Lower leg skin (tissue), 4 donors: ENCODE measurements around the gene MRPL34. TPM values are rescaled to one million over a fixed set of nuclear protein-coding genes. Genes with fewer than 3 reads are reported as not detected.

Source experiments
- DNase-seq, 2 donors: peaks; one replicate each; pipeline ENCODE4 v3.0.0-alpha.2; 2019; ENCODE audit warnings: low spot score in 2 of 2
- H3K4me3 ChIP-seq: fragments of 200-600 bp; sonication (generic); 2 replicates; pipeline ENCODE4 v1.5.1; 2017; ENCODE audit warnings: mild to moderate bottlenecking, low read depth; ENCODE audit not compliant: poor library complexity, severe bottlenecking
- POLR2A ChIP-seq, 2 donors: fragments of 450-650 bp; IDR thresholded peaks; one replicate each; pipeline ENCODE4 v1.6.1; 2016 to 2017; ENCODE audit warnings: antibody characterized with exemption in 2 of 2, mild to moderate bottlenecking in 1 of 2, moderate library complexity in 1 of 2
- WGBS, 2 donors: methylation state at CpG; one replicate each; pipeline ENCODE4 v1.1.5; 2018; 5-methylcytosine and 5-hydroxymethylcytosine counted together
- intact Hi-C: fragments of 100-400 bp; cut with DNase I; formaldehyde crosslinking; loops from one replicate; pipeline ENCODE4 v1.15.0; 2023; ENCODE audit warnings: low total_unique reads
- total RNA-seq, 4 donors: library from RNA; depleted of rRNA; stranded (reverse); fragments of >200 nt; gene quantifications; one replicate each; pipeline ENCODE4 v1.1.0, GENCODE V29; 2016
- TF ChIP-seq, protein P1 (sequence below), 3 donors: fragments of 450-650 bp; IDR thresholded peaks; one replicate each; pipeline ENCODE4 v1.5.1; 2016; ENCODE audit warnings: antibody characterized with exemption in 3 of 3, mild to moderate bottlenecking in 3 of 3, moderate library complexity in 2 of 3

MRPL34 gene
- total RNA-seq, 4 donors from 2014 or later = 88.4 to 228 (median 131) TPM

DNA sequence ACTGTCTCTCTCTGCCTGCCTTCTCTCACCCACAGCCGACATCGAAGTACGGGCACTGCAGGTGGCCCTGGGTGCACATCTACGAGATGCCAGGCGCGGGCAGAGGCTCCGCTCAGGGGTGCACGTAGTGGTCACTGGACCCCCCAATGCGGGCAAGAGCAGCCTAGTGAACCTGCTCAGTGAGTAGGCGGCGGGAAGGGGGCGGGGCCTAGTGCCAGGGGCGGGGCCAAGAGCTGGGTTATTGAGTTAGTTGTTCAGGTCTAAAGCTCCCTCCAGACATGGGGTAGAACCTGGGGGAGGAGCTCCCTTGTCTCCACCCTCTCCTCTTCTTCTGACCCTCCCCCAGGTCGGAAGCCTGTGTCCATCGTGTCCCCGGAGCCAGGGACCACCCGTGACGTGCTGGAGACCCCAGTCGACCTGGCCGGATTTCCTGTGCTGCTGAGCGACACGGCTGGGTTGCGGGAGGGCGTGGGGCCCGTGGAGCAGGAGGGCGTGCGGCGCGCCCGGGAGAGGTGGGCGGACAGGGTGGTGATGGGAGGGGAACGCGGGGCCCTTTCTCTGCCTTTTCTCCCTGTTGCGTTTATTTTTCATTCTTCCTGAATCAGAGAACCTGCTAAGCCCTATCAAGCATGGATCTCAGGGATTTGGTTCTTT is 33.5 kb downstream of the MRPL34 start:
- WGBS, 2 donors = 84 to 87% methylated on average over 31 to 34 of the region's 34 CpGs

DNA sequence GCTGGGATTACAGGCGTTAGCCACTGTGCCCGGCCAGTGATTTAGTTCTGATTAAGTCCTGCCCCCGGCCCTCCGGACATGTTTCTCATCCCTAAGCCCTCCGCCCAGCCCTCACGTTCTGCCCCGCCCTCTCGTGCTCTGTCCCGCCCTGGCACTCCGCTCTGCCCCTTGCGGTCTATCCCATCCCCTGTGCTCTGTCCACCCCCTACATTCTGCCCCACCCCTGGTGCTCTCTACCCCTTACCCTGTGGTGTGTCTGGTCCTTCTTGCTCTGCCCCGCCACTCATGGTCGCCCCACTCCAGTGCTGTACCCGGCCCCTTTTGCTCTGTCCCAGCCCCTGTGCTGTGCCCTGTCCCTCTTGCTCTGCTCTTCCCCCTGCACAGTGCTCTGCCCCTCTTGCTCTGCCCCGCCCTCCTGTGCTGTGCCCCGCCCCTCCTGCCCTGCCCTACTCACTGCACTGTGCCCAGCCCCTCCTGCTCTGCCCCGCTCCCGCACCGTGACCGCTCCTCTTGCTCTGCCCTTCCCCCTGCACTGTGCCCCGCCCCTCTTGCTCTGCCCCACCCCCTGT is 34.7 kb downstream of the MRPL34 start:
- 55 to 64% methylated on average over 21 of the region's 21 CpGs for WGBS, 2 donors

More for the DNA sequence above, 33.5 kb downstream of the MRPL34 start:
- TF ChIP-seq, protein P1, sequence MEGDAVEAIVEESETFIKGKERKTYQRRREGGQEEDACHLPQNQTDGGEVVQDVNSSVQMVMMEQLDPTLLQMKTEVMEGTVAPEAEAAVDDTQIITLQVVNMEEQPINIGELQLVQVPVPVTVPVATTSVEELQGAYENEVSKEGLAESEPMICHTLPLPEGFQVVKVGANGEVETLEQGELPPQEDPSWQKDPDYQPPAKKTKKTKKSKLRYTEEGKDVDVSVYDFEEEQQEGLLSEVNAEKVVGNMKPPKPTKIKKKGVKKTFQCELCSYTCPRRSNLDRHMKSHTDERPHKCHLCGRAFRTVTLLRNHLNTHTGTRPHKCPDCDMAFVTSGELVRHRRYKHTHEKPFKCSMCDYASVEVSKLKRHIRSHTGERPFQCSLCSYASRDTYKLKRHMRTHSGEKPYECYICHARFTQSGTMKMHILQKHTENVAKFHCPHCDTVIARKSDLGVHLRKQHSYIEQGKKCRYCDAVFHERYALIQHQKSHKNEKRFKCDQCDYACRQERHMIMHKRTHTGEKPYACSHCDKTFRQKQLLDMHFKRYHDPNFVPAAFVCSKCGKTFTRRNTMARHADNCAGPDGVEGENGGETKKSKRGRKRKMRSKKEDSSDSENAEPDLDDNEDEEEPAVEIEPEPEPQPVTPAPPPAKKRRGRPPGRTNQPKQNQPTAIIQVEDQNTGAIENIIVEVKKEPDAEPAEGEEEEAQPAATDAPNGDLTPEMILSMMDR (IDR thresholded peaks at IDR 0.05) = no peak
- TF ChIP-seq POLR2A (IDR thresholded peaks at IDR 0.05) = no peak
- intact Hi-C loops = no loop called here
- no peak overlapping the region for H3K4me3 ChIP-seq
- DNase-seq = no peak

DNA sequence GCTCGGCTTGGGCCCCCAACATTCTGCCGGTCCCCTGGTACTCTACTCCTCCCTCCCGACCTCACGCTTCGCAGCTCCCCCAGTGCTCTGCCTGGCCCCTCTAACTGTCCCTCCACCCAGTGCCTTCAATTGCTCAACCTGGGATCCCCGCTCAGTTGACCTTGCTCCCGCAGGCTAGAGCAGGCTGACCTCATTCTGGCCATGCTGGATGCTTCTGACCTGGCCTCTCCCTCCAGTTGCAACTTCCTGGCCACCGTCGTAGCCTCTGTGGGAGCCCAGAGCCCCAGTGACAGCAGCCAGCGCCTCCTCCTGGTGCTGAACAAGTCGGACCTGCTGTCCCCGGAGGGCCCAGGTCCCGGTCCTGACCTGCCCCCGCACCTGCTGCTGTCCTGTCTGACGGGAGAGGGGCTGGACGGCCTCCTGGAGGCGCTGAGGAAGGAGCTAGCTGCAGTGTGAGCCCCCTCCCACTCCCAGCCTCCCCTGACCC is 35.2 kb downstream of the MRPL34 start:
- 68 to 81% methylated on average over 17 of the region's 17 CpGs for WGBS, 2 donors
- TF ChIP-seq POLR2A (IDR thresholded peaks at IDR 0.05) = no peak
- TF ChIP-seq, protein P1 (IDR thresholded peaks at IDR 0.05) = no peak
- no peak for DNase-seq
- intact Hi-C loops = no loop called here
- no peak overlapping the region for H3K4me3 ChIP-seq

More for the DNA sequence above, 34.7 kb downstream of the MRPL34 start:
- intact Hi-C loops = no loop called here
- DNase-seq = no peak
- no peak overlapping the region for H3K4me3 ChIP-seq
- no peak for TF ChIP-seq POLR2A (IDR thresholded peaks at IDR 0.05)
- TF ChIP-seq, protein P1 (IDR thresholded peaks at IDR 0.05) = no peak

DNA sequence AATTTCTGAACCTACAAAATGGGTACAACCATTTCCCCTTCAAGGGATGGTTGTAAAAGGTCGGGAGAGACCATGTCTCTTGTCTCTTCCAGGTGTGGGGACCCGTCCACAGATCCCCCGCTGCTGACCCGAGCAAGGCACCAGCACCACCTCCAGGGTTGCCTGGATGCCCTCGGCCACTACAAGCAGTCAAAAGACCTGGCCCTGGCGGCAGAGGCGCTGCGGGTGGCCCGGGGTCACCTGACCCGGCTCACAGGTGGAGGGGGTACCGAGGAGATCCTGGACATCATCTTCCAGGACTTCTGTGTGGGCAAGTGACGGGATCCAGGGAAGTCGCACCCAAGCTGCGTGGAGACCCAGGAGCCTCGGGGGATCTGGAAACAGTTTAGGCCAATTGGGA is 35.7 kb downstream of the MRPL34 start:
- no peak for TF ChIP-seq POLR2A (IDR thresholded peaks at IDR 0.05)
- TF ChIP-seq, protein P1 (IDR thresholded peaks at IDR 0.05) = no peak
- WGBS, 2 donors = 86 to 92% methylated on average over 9 to 14 of the region's 15 CpGs

DNA sequence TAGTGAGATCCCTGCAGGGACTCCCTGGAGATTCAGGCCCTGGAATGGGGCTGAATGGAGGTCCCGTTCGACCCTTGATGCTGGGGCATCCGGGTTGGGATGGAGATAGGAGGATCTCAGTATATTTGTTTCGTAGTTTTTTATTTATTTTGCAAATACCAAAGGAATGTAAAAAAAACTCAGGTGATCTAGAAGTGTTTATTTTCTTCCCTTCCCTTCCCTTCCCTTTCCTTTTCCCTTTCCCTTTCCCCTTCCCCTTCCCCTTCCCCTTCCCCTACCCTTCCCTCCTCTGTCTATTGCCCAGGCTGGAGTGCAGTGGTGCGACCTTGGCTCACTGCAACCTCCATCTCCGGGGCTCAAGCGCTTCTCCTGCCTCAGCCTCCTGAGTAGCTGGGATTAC is 36.2 kb downstream of the MRPL34 start:
- intact Hi-C loops = no loop called here
- H3K4me3 ChIP-seq = no peak overlapping the region
- no peak for DNase-seq
- TF ChIP-seq, protein P1 (IDR thresholded peaks at IDR 0.05) = no peak
- 81 to 86% methylated on average over 7 of the region's 7 CpGs for WGBS, 2 donors

More for the DNA sequence above, 35.7 kb downstream of the MRPL34 start:
- H3K4me3 ChIP-seq = no peak overlapping the region
- intact Hi-C loops = no loop called here
- DNase-seq = no peak
